ENCODE measurements around the gene RPS19BP1.

RPS19BP1 gene

GRCh38 chr22:39488563-39489083 is 43.9 kb downstream of the RPS19BP1 start:
- DNase-seq = no peak

- no peak for DNase-seq
Observed at GRCh38 chr22:39487826-39488520, 44.6 kb downstream of the RPS19BP1 start.

GRCh38 chr22:39486951-39487825 is 45.4 kb downstream of the RPS19BP1 start:
- no peak for DNase-seq

GRCh38 chr22:39482768-39483167 is 49.8 kb downstream of the RPS19BP1 start:
- no peak for DNase-seq

- no peak for DNase-seq
Observed at GRCh38 chr22:39481595-39481994, 51.0 kb downstream of the RPS19BP1 start.

GRCh38 chr22:39481054-39481453 is 51.5 kb downstream of the RPS19BP1 start:
- no peak for DNase-seq

GRCh38 chr22:39480557-39480956 is 52.0 kb downstream of the RPS19BP1 start:
- DNase-seq = no peak

GRCh38 chr22:39479254-39479653 is 53.3 kb downstream of the RPS19BP1 start:
- no peak for DNase-seq

Measured in KG1 (cell line).